HG03103 (cell line): ENCODE data around the gene ATP2B2.

Experiments used
- ATAC-seq: cut with Tn5 transposase; IDR thresholded peaks from one replicate; pipeline ENCODE4 v1.9.1; 2021; ENCODE audit warnings: low read depth; ENCODE audit not compliant: unreplicated experiment

ATP2B2 gene

DNA sequence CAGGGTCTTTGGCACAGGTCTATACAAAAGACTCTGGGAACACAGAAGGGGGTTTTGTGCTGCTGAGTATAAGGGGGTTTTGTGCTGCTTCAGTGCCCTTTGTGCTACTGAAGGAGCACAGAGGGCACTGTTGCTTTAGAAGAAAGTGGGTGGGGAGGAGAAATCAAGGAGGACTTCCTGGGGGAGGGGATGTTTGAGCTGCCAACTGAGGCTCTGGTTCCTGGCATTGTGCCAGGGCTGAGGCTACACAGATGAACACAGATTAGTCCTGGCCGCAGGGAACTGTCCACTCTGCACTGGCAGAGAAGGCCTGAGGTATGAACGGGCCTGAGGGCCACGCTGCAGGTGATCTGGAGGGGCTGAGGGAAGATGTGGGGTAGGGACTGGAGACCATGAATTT, 152.2 kb downstream of the ATP2B2 start:
- no peak for ATAC-seq

DNA sequence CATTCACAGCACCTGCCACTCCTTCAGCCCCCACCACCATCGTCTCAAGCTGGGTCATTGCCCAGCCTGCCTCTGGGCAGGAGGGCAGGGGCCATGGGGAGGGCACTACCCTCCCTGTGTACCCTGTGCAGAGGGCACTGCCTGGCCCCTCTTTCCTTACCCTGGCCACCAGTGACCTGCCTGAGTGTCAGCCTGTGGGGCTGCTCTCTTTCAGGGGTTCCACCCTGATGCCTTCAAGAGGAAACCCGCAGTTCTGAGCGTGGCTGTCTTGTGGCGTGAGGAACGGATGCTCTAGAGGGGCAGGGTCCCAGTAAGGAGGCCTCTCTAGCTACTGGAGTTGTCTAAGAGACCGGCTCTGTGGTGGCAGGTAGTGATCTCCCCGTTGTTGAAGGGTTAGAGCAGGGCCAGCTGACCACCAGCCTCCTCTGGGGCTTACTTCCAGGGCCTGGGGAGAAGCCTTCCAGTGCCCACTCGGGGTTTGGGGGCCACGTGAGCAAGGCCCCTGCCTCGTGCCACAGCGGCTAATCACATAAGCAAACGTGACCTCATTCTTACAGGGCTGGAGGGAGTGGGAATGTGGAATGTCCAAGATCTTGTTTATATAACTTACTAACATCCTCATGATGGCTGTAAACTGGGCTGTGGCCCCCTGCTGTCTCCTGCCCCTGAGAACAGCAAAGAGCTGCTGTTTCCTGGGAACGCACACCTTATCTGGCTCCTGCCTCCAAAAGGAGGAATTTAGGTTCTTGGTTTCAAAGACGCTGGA, 153.1 kb downstream of the ATP2B2 start:
- no peak for ATAC-seq

DNA sequence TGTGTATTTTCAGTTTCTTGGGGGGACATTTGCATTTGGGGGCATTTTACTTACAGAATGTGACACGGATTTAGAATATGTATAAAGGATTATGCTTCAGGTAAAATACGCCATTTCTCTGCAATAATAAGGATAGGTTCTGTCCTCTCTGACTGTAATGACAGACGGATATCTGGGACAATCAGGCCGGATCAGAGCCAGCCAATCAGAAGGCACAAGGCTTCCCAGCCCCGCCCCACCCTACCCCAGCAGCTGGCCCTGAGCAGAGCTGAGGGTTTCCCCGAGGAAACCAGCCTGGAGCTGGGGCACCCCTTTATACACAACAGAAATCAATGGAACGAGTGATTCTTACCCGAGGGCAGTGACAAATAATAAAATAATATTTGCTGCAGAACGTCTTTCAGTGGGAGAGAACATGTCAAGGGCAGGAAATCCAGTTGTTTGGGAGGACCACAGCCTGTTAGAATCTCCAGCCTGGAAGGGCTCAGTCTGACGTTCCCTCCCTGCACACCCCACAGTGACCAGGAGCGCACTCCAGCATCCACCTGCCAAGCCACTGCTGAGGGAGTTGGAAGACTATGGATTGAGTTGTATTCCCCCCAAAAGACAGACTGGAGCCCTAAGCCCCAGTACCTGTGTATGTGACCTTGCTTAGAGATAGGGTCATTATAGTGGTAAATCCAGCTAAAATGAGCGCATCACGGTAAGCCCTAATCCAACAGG, 154.2 kb downstream of the ATP2B2 start:
- no peak for ATAC-seq

DNA sequence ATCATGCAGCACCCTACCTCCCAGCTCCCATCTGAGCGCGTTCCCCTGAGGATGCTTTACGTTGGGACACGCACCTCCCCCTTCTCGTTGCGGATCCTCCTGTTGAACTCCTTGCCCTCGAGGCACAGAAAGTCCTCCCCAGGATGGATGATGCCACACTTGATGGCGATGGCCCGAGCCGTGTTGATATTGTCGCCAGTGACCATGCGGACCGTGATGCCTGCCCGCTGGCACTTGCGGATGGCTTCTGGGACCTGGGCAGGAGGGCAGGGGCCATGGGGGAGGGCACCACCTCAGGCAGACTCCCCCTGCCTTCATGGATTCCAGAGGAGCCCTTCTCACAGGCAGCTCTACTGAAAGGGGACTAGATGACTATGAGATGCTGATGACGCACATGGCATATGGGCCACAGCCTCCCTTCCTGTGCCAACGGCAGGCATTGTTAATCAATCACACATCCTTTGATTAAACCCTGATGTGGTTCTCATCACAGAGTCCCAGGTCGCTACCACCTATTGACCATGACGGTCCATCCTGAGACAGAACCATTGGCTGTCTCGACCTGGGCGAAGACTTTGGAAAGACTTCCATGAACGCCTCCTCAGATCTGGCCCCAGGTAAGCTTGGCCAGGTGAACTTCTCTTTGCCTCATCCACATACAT, 154.9 kb downstream of the ATP2B2 start:
- ATAC-seq = no peak

DNA sequence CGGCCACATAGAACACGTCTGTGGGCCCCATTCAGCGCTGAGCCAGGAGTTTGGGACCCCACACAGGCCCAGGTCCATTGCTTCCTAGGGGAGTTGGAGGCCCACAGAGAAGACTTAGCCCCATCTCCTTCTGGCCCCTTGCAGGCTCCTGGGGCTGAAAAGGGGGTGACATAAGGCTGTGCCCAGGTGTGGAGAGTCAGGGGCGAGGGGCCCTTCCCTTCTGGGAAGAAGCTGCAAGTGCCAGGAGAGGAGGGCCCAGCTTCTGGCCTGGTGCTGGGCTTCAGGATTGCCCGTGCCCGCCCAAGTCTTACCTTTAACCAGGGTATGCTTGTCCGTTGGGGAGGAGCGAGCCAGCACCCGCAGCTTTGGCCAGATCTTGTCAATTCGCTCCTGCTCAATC, 155.6 kb downstream of the ATP2B2 start:
- no peak for ATAC-seq

DNA sequence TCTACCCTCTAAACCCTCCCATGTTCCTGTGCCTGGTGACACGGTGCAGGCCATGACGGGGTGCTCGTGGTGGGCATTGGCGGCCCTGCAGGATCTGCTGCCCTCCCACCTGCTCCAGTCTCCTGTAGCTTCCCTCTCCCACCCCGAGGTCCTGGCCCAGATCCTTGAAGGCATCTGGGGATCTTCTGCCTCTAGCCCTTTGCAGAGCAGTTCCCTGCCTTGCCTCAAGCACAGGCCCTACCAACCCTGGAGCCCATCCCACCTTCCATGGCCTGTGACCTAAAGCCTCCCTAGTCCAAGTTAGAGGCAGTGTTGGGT, 157.0 kb downstream of the ATP2B2 start:
- ATAC-seq = no peak

DNA sequence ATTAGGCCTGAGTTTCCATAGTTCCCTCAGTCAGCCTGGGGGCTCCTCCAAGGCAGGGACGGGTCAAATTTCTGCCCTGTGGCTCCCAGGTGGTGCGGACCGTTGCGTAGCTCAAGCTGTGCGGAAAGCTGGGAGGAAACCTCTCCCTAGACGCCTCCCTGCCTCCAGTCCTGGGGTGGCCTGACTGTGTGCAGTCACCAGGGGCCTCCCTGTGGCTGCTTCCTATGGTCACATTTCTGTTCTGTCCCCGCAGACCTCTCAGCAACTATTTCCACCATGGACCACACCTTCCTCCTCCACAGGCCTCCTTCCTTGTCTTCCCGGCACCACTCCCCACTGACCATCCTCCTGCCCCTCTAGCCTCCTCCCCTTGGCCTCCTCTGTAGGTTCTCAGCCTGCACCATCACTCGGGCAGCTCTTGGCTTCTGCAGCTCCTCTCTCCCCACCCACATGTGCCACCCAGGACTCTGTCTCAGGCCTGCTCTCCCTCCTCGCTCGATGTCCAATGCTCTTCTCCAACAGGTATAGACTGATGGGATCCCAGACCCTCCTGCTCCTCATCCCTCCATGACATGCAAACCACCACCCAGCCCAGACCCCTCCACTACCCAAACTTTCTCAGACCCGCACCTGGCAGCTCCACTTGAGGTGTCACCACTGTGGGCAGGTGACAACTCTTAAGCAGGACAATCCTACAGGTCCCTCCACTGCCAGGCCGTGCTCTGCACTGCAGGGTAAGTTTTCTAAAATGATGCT, 157.6 kb downstream of the ATP2B2 start:
- no peak for ATAC-seq

DNA sequence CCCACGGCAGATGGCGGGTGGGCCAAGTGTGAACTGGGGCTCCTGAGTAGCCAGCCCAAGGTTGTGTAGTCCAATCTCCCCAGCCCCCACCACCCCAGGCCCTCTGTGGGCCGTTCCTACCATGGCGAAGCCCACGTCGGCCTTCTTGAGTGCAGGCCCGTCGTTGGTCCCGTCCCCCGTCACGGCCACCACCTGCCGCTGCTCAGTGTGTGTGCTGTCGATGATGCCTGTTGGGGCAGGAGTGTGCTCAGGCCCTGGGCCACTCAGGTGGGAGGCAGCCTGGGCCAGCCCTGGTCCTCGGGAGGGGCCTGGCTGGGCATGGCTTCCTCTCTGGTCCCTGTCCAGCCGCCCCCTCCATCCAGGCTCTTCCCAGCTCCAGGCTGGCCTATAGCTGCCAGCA, 159.5 kb downstream of the ATP2B2 start:
- no peak for ATAC-seq

DNA sequence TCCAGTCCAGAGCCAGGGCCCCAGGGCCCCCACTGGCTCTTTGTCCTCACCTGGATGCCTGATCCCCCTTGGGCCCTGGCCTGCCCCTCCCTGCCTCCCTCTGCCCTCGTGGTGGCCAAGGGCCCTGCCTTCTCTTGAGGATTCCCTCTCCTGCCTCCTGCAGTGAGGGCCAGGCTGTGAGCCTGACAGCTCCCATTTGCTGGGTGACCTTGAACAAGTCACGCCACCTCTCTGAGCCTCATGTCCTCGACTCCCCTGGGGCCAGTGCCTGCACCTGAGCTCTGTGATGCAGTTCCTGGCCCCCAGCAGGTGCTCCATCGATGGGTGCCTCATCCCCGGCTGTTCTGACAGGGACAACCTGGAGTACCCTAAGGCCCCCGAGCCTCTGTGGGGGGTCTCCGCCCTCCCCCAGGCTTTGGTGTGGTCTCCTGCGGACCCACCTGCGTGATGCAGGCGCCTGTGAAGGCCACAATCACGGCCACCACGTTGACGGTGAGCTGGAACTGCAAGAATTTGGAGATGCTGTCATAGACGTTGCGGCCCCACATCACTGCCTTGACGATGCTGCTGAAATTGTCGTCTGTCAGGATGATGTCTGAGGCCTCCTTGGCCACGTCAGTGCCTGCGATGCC, 160.3 kb downstream of the ATP2B2 start:
- no peak for ATAC-seq

DNA sequence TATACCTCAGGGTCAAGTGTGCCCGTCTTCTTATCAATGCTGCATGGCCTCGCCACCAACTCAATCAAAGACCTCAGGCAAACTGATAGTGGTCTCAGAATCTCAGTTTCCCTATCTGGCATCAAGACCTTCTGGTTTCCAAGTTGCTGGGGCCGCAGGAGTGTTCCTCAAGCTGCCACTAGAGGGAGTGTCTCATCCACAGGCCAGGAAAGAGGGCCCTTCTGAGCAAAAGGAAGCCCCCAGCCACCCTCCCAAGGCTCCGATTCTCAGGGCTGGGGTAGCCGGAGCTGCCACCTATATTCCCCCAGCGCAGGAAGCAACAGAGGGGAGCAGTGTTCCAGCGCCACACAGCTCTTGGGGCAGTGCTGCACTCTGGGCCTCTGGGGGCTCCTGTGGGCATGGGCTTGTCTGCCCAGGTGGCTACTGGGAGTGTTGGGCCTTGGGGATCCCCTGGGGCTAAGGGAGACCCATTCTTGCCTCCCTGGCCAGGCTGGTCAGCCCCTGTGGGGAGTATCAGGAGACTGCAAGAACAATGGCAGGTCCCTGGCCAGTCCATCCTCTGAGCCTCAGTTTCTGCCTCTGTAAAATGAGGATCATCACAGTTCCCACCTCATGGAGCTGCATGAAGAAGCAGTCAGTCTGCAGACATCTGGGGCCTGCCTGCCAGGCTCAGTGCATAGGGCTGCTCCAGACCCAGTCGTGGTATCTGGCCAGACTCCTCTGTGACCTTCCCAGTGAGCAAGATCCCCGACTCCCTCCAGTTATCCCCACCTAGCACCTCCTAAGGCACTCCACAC, 161.0 kb downstream of the ATP2B2 start:
- no peak for ATAC-seq

DNA sequence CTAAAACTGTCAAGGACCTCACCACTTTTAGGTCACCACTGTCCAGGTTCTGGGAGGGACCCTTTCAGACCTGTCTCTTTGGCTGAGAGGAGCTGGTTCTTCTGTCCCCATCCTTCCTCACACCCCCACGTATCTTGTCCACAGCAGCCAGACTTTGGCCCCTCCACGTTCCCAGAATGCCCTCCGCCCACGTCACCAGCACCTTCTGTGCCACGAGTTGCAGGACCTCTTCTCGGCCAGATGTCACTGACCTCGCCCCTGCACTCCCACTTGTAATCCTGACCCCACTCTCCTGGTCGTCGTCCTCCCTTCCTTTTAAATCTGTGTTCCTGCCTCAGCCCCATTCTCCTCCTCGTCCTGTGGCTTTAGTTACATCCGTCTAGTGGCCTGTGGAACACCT, 161.9 kb downstream of the ATP2B2 start:
- no peak for ATAC-seq

DNA sequence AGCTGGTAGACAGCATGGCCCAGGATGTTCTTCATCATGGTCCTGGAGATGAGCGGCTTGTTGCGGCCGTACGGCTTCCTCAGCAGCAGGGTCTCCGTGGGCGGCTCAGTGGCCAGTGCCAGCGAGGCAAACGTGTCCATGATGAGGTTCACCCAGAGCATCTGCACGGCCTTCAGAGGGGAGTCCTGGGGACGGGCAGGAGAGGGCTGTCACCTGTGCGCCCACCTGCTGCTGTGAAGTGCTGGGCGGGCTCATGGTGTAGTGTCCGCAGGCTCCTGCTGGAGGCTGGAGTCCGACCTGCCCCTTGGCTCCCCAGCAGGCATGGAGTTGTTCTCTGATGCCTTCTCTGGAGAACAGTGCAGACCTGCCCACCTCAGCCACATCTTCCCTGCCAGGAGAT, 162.6 kb downstream of the ATP2B2 start:
- no peak for ATAC-seq

DNA sequence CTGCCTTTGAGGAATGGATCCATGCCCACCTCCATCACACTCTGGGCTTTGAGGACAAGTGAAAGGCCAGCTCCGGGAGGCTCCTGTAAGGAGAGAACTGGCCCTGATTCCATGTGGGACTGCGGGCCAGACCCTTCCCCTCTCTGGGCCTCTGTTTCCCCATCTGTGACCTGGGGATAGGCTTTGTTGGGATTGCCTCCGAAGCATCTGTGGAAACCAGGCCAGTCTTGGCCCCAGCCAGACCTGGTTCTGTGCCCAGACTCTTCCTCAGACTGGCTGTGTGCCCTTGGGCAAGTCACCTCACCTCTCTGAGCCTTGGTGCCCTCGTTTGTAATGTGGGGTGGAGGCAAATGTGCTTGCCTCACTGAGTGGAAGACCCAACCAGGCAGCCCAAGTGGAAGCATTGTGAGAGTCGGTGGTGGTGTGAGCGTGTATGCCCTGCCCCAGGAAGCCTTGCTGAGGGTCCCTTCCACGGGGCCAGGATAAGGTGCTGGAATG, 163.4 kb downstream of the ATP2B2 start:
- no peak for ATAC-seq

DNA sequence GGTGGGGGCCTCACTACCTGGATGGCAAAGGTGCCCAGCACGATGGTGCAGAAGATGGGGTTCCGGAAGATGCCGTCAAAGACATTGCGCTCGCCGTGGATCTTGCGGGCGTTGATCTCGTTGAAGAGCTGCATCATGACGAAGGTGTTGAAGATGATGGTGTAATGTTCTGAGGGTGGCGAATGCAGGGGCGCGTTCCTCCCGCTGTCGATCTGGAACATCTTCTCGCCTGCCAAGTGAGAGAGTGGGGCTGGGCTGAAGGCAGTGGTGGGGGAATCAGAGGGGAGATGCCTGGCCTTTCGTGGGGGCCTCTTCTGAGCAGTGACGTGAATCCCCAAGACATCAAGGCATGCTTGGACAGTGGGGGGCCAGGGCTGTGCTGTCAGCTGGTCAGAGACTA, 164.9 kb downstream of the ATP2B2 start:
- ATAC-seq = no peak

DNA sequence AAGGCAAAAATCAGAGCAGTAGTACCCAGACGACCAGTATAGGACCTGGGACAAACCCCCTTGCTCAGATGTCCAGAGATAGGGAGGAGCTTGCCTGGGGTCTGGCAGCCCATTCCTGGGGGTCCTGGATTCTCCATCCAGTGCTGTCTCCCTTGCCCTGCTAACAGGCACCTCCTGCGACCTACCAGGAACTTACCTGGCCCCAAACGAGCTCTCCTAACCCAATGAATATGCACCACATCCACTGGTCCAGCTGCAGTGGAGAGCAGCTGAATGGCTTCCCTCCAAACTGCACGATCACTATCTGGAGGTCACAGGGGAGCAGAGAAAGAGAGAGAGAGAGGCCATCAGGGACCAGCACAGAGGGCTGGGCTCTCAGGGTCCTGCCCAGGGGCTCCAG, 165.3 kb downstream of the ATP2B2 start:
- no peak for ATAC-seq

DNA sequence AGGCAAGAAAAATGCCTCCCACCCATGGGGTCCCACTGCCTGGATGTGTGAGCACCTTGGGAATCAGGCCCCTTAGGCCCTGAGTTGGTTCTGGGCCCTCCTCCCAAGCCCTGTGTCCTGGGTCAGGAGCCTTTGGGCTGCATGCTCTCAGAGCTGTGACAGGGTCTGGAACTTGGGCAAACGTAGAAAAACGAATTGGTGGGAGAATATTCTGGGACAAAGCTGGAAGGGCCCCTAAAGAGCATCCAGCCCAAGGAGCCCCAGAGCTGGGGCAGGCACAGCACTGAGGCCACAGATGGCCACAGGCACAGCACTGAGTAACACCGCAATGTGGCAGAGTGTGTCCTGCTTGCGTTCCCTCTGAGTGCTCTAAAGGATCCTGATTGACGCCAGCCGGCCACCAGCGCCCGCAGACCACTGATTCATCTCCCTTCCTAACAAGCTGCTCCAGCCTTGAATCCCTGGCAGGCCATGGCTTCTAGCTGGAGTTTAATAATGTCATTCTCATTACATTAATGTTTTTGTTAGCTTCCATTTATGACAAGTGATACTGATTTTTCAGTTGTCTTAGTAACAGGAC, 165.9 kb downstream of the ATP2B2 start:
- no peak for ATAC-seq

DNA sequence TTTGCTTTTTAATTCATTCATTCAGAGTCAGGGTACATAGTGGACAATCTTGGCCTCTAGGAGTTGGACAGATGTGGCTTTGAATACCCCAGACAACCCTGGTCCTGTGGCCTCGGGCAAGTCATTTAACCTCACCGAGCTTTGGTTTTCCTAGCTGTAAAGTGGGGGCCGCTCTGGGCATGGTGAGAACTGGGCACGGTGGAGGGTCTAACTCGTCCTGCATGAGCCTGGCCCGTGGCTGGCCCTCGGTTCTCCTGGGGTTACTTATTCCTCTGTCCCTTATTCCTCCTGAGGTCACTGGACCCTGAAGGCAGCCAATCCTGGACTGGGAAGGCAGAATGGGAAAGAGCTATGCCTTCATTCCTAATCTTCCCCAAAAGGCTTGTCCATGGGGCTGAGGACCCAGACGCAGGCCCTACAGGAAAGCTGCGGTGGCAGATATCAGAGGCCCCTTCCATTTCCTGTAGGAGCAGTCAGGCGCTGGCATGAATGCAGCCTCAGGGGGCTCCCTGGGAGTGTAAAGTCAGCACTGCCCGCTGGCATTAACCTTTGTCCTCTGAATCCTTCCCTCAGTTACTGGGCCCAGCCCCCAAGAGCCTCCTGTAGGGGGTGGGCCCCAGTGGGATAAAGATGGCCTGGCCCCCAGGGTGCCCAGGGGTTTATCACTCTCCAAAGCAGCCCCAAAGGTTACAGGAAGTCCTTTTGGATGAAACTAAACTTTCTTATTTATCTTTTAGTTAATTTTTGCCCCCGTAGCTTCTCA, 166.6 kb downstream of the ATP2B2 start:
- no peak for ATAC-seq

DNA sequence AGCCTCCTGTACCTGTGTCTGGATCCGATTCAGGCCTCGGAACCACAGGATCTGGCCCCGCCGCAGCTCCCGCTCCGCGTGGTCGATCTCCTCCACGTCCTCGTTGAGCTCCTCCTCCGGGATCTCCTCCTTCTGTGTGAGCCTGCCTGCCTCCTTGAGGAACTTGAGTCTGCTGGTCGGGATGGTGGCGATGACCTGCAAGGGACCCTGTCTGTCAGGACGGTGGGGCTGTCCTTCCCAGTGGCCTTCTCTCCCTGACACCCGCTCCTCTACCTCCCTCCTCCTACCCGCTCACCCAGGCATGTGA, 167.3 kb downstream of the ATP2B2 start:
- ATAC-seq = no peak
